Thyroid gland (tissue), 4 donors: ENCODE measurements around the gene CTNNA3.

ENCODE experiments used
- CTCF ChIP-seq, 6 experiments: fragments of 200-600 bp in 3 of 6; fragments of 450-650 bp in 3 of 6; sonication (generic) in 3 of 6; IDR thresholded peaks; one replicate each; pipeline ENCODE4 v1.5.1; 2016 to 2019; ENCODE audit warnings: antibody characterized with exemption in 6 of 6, mild to moderate bottlenecking in 2 of 6, inconsistent platforms in 1 of 6, moderate library complexity in 1 of 6
- POLR2A ChIP-seq, 2 donors: fragments of 450-650 bp; IDR thresholded peaks; one replicate each; pipeline ENCODE4 v1.6.1; 2017; ENCODE audit warnings: antibody characterized with exemption in 2 of 2, mild to moderate bottlenecking in 2 of 2, moderate library complexity in 1 of 2

GRCh38 chr10:66239062-66239461, 1456.9 kb downstream of the CTNNA3 start:
- TF ChIP-seq CTCF (IDR thresholded peaks at IDR 0.05) = no peak
- TF ChIP-seq POLR2A (IDR thresholded peaks at IDR 0.05) = no peak
